ENCODE results near the gene PCDHGC4.

DNA sequence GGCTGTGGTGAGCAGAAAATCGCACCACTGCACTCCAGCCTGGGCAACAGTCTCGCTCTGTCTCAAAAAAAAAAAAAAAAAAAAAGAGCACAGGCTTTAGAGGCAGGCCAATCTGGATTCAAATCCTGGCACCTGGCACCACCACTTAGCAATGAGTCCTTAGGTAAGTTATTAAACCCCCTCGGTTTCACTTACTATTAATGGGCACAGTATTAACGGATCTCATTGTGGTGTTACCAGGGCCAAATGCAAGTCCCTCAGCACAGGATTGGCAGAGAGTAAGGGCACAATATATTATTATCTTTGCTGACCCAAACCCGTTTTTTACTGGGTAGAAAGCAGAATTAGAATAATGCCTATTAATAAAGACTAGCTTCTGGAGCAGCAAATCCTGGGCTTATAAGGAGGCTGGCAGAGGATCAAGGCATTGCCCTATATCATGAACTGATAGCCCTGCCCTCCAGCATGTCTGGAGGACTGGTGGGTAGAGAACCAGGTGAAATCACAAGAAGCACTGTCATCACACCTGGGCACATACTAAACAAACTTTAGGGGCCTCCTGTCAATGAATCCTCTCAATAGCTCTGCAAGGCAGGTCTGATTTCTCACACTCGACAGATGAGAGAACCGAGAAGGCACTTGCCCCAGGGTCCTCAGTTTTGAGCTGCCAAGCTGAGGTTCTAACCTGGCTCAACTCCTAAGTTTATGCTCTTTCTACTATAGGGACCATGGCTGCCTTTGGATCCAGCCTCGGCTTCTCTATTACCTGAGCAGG, 21.7 kb downstream of the PCDHGC4 start:
- TF ChIP-seq, protein P1, sequence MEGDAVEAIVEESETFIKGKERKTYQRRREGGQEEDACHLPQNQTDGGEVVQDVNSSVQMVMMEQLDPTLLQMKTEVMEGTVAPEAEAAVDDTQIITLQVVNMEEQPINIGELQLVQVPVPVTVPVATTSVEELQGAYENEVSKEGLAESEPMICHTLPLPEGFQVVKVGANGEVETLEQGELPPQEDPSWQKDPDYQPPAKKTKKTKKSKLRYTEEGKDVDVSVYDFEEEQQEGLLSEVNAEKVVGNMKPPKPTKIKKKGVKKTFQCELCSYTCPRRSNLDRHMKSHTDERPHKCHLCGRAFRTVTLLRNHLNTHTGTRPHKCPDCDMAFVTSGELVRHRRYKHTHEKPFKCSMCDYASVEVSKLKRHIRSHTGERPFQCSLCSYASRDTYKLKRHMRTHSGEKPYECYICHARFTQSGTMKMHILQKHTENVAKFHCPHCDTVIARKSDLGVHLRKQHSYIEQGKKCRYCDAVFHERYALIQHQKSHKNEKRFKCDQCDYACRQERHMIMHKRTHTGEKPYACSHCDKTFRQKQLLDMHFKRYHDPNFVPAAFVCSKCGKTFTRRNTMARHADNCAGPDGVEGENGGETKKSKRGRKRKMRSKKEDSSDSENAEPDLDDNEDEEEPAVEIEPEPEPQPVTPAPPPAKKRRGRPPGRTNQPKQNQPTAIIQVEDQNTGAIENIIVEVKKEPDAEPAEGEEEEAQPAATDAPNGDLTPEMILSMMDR (IDR thresholded peaks at IDR 0.05), result no peak
- TF ChIP-seq POLR2A (IDR thresholded peaks at IDR 0.05), result no peak
